Stimulated activated CD4-positive, alpha-beta T cell treated with anti-CD3 and anti-CD28 coated beads, Interleukin-2, amount 100 ng/mL, for 24 hours (primary cell): ENCODE results near the gene ISG20L2.

Experiments
- DNase-seq, 2 donors: peaks; one replicate each; pipeline ENCODE4 v3.0.0-alpha.2; 2020

The ISG20L2 gene

GRCh38 chr1:156740237-156740740 is 11.7 kb upstream of the ISG20L2 start:
- no peak for DNase-seq

GRCh38 chr1:156738916-156739315 is 10.3 kb upstream of the ISG20L2 start:
- no peak for DNase-seq

GRCh38 chr1:156738407-156738806 is 9.8 kb upstream of the ISG20L2 start:
- DNase-seq = no peak

- DNase-seq = no peak
Measured at GRCh38 chr1:156733989-156734584, 5.5 kb upstream of the ISG20L2 start.

GRCh38 chr1:156727926-156728598 is 504 bp downstream of the ISG20L2 start, which contains the start of gene METTL25B:
Gene METTL25B, plus strand, starts transcription at chr1:156728469. Its CDS starts 636 bp downstream, at chr1:156729105.
- DNase-seq = peak; percentile 82 to 86

- DNase-seq = no peak
Measured at GRCh38 chr1:156727492-156727891, 1.1 kb downstream of the ISG20L2 start.

GRCh38 chr1:156726549-156727226 is 1.9 kb downstream of the ISG20L2 start:
- peak; percentile 55 to 71 for DNase-seq

- DNase-seq = peak; percentile 82 to 85
Measured at GRCh38 chr1:156725683-156726280, 2.8 kb downstream of the ISG20L2 start.

- no peak for DNase-seq
Measured at GRCh38 chr1:156721535-156721934, 7.0 kb downstream of the ISG20L2 start.

GRCh38 chr1:156721131-156721530 is 7.4 kb downstream of the ISG20L2 start:
- DNase-seq = no peak

GRCh38 chr1:156717351-156717750 is 11.2 kb downstream of the ISG20L2 start:
- no peak for DNase-seq

- no peak for DNase-seq
Measured at GRCh38 chr1:156714830-156715229, 13.7 kb downstream of the ISG20L2 start.

GRCh38 chr1:156712626-156713025 is 15.9 kb downstream of the ISG20L2 start:
- DNase-seq = no peak

GRCh38 chr1:156711011-156711817 is 17.4 kb downstream of the ISG20L2 start:
- DNase-seq = no peak

GRCh38 chr1:156709757-156710489 is 18.6 kb downstream of the ISG20L2 start:
- no peak for DNase-seq

- DNase-seq = no peak
Measured at GRCh38 chr1:156709031-156709430, 19.5 kb downstream of the ISG20L2 start.

GRCh38 chr1:156708218-156708661 is 20.3 kb downstream of the ISG20L2 start:
- DNase-seq = no peak

- no peak for DNase-seq
Measured at GRCh38 chr1:156707417-156708217, 20.9 kb downstream of the ISG20L2 start.

- DNase-seq = peak; percentile 27 to 31
Measured at GRCh38 chr1:156706657-156707416, 21.7 kb downstream of the ISG20L2 start.
